ENCODE results near the gene TRPV5.

Gene TRPV5

GRCh38 chr7:142898377-142899170 lies 35.0 kb downstream of the TRPV5 start:
- no peak for DNase-seq (ENCODE audit: low spot score)

DNA sequence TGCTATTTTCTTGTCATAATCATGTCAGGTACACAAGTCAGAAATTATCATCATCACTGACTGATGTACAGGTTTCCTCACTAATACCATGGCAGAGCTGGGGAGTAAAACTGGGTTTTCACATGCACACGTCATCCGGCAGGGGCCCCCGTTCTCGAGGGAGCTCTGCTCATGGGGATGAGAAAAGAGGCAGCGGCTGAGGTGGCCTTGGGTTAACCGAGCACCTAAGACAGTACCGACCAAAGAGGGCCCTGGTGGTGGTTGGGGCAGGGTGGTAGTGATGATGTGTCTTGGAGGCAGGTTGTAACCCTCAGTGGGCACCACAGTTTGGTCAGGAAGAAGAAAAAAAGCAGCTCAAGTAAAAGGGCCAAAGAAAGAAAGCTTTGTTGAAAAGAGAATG lies 35.9 kb downstream of the TRPV5 start:
- no peak for DNase-seq (ENCODE audit: low spot score)
- no peak for TF ChIP-seq CTCF (IDR thresholded peaks at IDR 0.05; ENCODE audit: extremely low read depth, insufficient read depth, missing control alignments)
- in situ Hi-C loops (cut with MboI; ENCODE audit: low pct_unique_long_range_greater_than_20kb, low sequenced_read_pairs, unreplicated experiment), result no loop called here

More at GRCh38 chr7:142898377-142899170, 35.0 kb downstream of the TRPV5 start:
- no peak for TF ChIP-seq CTCF (IDR thresholded peaks at IDR 0.05; ENCODE audit: extremely low read depth, insufficient read depth, missing control alignments)
- in situ Hi-C loops (cut with MboI; ENCODE audit: low pct_unique_long_range_greater_than_20kb, low sequenced_read_pairs, unreplicated experiment), result no loop called here

GRCh38 chr7:142896741-142897379 lies 36.7 kb downstream of the TRPV5 start:
- no peak for DNase-seq (ENCODE audit: low spot score)
- TF ChIP-seq CTCF (IDR thresholded peaks at IDR 0.05; ENCODE audit: extremely low read depth, insufficient read depth, missing control alignments), result no peak
- in situ Hi-C loops (cut with MboI; ENCODE audit: low pct_unique_long_range_greater_than_20kb, low sequenced_read_pairs, unreplicated experiment), result no loop called here

GRCh38 chr7:142896151-142896550 lies 37.4 kb downstream of the TRPV5 start:
- TF ChIP-seq CTCF (IDR thresholded peaks at IDR 0.05; ENCODE audit: extremely low read depth, insufficient read depth, missing control alignments), result no peak
- in situ Hi-C loops (cut with MboI; ENCODE audit: low pct_unique_long_range_greater_than_20kb, low sequenced_read_pairs, unreplicated experiment), result no loop called here
- no peak for DNase-seq (ENCODE audit: low spot score)

- no peak for DNase-seq (ENCODE audit: low spot score)
- no peak for TF ChIP-seq CTCF (IDR thresholded peaks at IDR 0.05; ENCODE audit: extremely low read depth, insufficient read depth, missing control alignments)
- in situ Hi-C loops (cut with MboI; ENCODE audit: low pct_unique_long_range_greater_than_20kb, low sequenced_read_pairs, unreplicated experiment), result no loop called here
These were observed 38.5 kb downstream of the TRPV5 start for GRCh38 chr7:142894985-142895593.

- DNase-seq (ENCODE audit: low spot score), result no peak
- no peak for TF ChIP-seq CTCF (IDR thresholded peaks at IDR 0.05; ENCODE audit: extremely low read depth, insufficient read depth, missing control alignments)
- in situ Hi-C loops (cut with MboI; ENCODE audit: low pct_unique_long_range_greater_than_20kb, low sequenced_read_pairs, unreplicated experiment), result no loop called here
These were observed 39.2 kb downstream of the TRPV5 start for GRCh38 chr7:142894112-142894984.
